Measurements from ENCODE around the gene ACTRT2.
A peak's percentile ranks its signal among the peaks of the same experiment; 100 is the strongest.

ACTRT2 gene

GRCh38 chr1:2988256-2988655 is 33.0 kb upstream of the ACTRT2 start:
- no peaks in the 10 kb centered on the region for H3K27me3 ChIP-seq (ENCODE audit: low read depth)
- no peaks in the 10 kb centered on the region for H3K36me3 ChIP-seq (replicated peaks)
- no peak overlapping the region for H3K4me3 ChIP-seq
- peak in 1 of 2 experiments; percentile 4 for DNase-seq (ENCODE audit: low spot score in 2 of 2)
- in situ Hi-C loops (cut with MboI; ENCODE audit: low sequenced_read_pairs), result no loop called here
- H3K4me1 ChIP-seq, result no peaks in the 10 kb centered on the region
- H3K9me3 ChIP-seq, result peaks cover 2% of the 10 kb centered on the region; the same call in 1 of the 2 replicates

- in situ Hi-C loops (cut with MboI; ENCODE audit: low sequenced_read_pairs), result no loop called here
- H3K4me3 ChIP-seq, result no peak overlapping the region
- H3K36me3 ChIP-seq (replicated peaks), result no peaks in the 10 kb centered on the region
- DNase-seq (ENCODE audit: low spot score in 2 of 2), result no peak
- H3K9me3 ChIP-seq, result peaks cover 2% of the 10 kb centered on the region; the same call in 1 of the 2 replicates
- H3K27me3 ChIP-seq (ENCODE audit: low read depth), result no peaks in the 10 kb centered on the region
- no peaks in the 10 kb centered on the region for H3K4me1 ChIP-seq
Measured at GRCh38 chr1:2989185-2989584, 32.1 kb upstream of the ACTRT2 start.

GRCh38 chr1:2989976-2990375 is 31.3 kb upstream of the ACTRT2 start:
- Histone ChIP-seq H3K27me3 (ENCODE audit: low read depth) (no peaks in the 10 kb centered on the region), H3K36me3 (replicated peaks) (no peaks in the 10 kb centered on the region), H3K4me1 (no peaks in the 10 kb centered on the region), H3K9me3 (peaks cover 4% of the 10 kb centered on the region; the same call in 1 of the 2 replicates), H3K4me3 (no peak overlapping the region)
- DNase-seq (ENCODE audit: low spot score in 2 of 2), result peak in 1 of 2 experiments; percentile 1
- in situ Hi-C loops (cut with MboI; ENCODE audit: low sequenced_read_pairs), result no loop called here

- DNase-seq (ENCODE audit: low spot score in 2 of 2), result no peak
- in situ Hi-C loops (cut with MboI; ENCODE audit: low sequenced_read_pairs), result no loop called here
- Histone ChIP-seq H3K36me3 (replicated peaks) (no peaks in the 10 kb centered on the region), H3K4me1 (no peaks in the 10 kb centered on the region), H3K4me3 (no peak overlapping the region), H3K27me3 (ENCODE audit: low read depth) (no peaks in the 10 kb centered on the region), H3K9me3 (peaks cover 4% of the 10 kb centered on the region; the same call in 1 of the 2 replicates)
Measured at GRCh38 chr1:2990376-2991115, 30.7 kb upstream of the ACTRT2 start.

- H3K4me3 ChIP-seq, result no peak overlapping the region
- in situ Hi-C loops (cut with MboI; ENCODE audit: low sequenced_read_pairs), result no loop called here
- no peaks in the 10 kb centered on the region for H3K27me3 ChIP-seq (ENCODE audit: low read depth)
- DNase-seq (ENCODE audit: low spot score in 2 of 2), result peak in 1 of 2 experiments; percentile 2
- H3K36me3 ChIP-seq (replicated peaks), result no peaks in the 10 kb centered on the region
- peaks cover 4% of the 10 kb centered on the region; the same call in 1 of the 2 replicates for H3K9me3 ChIP-seq
- no peaks in the 10 kb centered on the region for H3K4me1 ChIP-seq
Measured at GRCh38 chr1:2991753-2992495, 29.3 kb upstream of the ACTRT2 start.

- Histone ChIP-seq H3K36me3 (replicated peaks) (no peaks in the 10 kb centered on the region), H3K4me3 (no peak overlapping the region), H3K27me3 (ENCODE audit: low read depth) (no peaks in the 10 kb centered on the region), H3K4me1 (no peaks in the 10 kb centered on the region), H3K9me3 (0 out of 2 replicates have a peak, but pooled peaks cover 2% of the 10 kb centered on the region)
- DNase-seq (ENCODE audit: low spot score in 2 of 2), result peak in 1 of 2 experiments; percentile 5
- in situ Hi-C loops (cut with MboI; ENCODE audit: low sequenced_read_pairs), result no loop called here
Measured at GRCh38 chr1:2998503-2999100, 22.7 kb upstream of the ACTRT2 start.

- in situ Hi-C loops (cut with MboI; ENCODE audit: low sequenced_read_pairs), result no loop called here
- Histone ChIP-seq H3K36me3 (replicated peaks) (no peaks in the 10 kb centered on the region), H3K9me3 (0 out of 2 replicates have a peak, but pooled peaks cover 2% of the 10 kb centered on the region), H3K4me1 (no peaks in the 10 kb centered on the region), H3K4me3 (no peak overlapping the region), H3K27me3 (ENCODE audit: low read depth) (no peaks in the 10 kb centered on the region)
- DNase-seq (ENCODE audit: low spot score in 2 of 2), result peak in 1 of 2 experiments; percentile 3
Measured at GRCh38 chr1:2999138-2999537, 22.1 kb upstream of the ACTRT2 start.

- in situ Hi-C loops (cut with MboI; ENCODE audit: low sequenced_read_pairs), result no loop called here
- peak in 1 of 2 experiments; percentile 4 for DNase-seq (ENCODE audit: low spot score in 2 of 2)
- no peaks in the 10 kb centered on the region for H3K4me1 ChIP-seq
- H3K9me3 ChIP-seq, result no peaks in the 10 kb centered on the region
- H3K36me3 ChIP-seq (replicated peaks), result no peaks in the 10 kb centered on the region
- no peaks in the 10 kb centered on the region for H3K27me3 ChIP-seq (ENCODE audit: low read depth)
- H3K4me3 ChIP-seq, result no peak overlapping the region
Measured at GRCh38 chr1:2999571-2999970, 21.7 kb upstream of the ACTRT2 start.

GRCh38 chr1:3000214-3000613 is 21.1 kb upstream of the ACTRT2 start:
- H3K36me3 ChIP-seq (replicated peaks), result no peaks in the 10 kb centered on the region
- H3K4me1 ChIP-seq, result no peaks in the 10 kb centered on the region
- no peaks in the 10 kb centered on the region for H3K9me3 ChIP-seq
- DNase-seq (ENCODE audit: low spot score in 2 of 2), result no peak
- no peak overlapping the region for H3K4me3 ChIP-seq
- H3K27me3 ChIP-seq (ENCODE audit: low read depth), result no peaks in the 10 kb centered on the region
- in situ Hi-C loops (cut with MboI; ENCODE audit: low sequenced_read_pairs), result no loop called here

- no peak for DNase-seq (ENCODE audit: low spot score in 2 of 2)
- H3K9me3 ChIP-seq, result no peaks in the 10 kb centered on the region
- H3K36me3 ChIP-seq (replicated peaks), result no peaks in the 10 kb centered on the region
- H3K4me3 ChIP-seq, result no peak overlapping the region
- in situ Hi-C loops (cut with MboI; ENCODE audit: low sequenced_read_pairs), result no loop called here
- no peaks in the 10 kb centered on the region for H3K27me3 ChIP-seq (ENCODE audit: low read depth)
- no peaks in the 10 kb centered on the region for H3K4me1 ChIP-seq
Measured at GRCh38 chr1:3000671-3001470, 20.4 kb upstream of the ACTRT2 start.

GRCh38 chr1:3001471-3002348 is 19.6 kb upstream of the ACTRT2 start:
- in situ Hi-C loops (cut with MboI; ENCODE audit: low sequenced_read_pairs), result no loop called here
- Histone ChIP-seq H3K9me3 (no peaks in the 10 kb centered on the region), H3K27me3 (ENCODE audit: low read depth) (no peaks in the 10 kb centered on the region), H3K36me3 (replicated peaks) (no peaks in the 10 kb centered on the region), H3K4me1 (no peaks in the 10 kb centered on the region), H3K4me3 (no peak overlapping the region)
- no peak for DNase-seq (ENCODE audit: low spot score in 2 of 2)

GRCh38 chr1:3002349-3003038 is 18.8 kb upstream of the ACTRT2 start:
- Histone ChIP-seq H3K36me3 (replicated peaks) (no peaks in the 10 kb centered on the region), H3K9me3 (no peaks in the 10 kb centered on the region), H3K4me3 (no peak overlapping the region), H3K4me1 (no peaks in the 10 kb centered on the region), H3K27me3 (ENCODE audit: low read depth) (no peaks in the 10 kb centered on the region)
- in situ Hi-C loops (cut with MboI; ENCODE audit: low sequenced_read_pairs), result no loop called here
- no peak for DNase-seq (ENCODE audit: low spot score in 2 of 2)

All from HAP-1 (cell line).